HepG2 (cell line): Measurements from ENCODE around the gene NFIC. TPM values are rescaled to one million over a fixed set of nuclear protein-coding genes. Genes with fewer than 3 reads are reported as not detected.

Source experiments
- ATM ChIP-seq: fragments of 450-650 bp; IDR thresholded peaks from 2 replicates; pipeline ENCODE4 v1.7.1; 2017; ENCODE audit warnings: mild to moderate bottlenecking, borderline replicate concordance
- HDAC1 ChIP-seq: sonication (generic); formaldehyde crosslinking; IDR thresholded peaks from 2 replicates; pipeline ENCODE4 v1.5.1; 2020; ENCODE audit warnings: mild to moderate bottlenecking, missing genetic modification reagents
- HMGXB4 ChIP-seq, 2 experiments: sonication (generic) in 1 of 2; formaldehyde crosslinking in 1 of 2; IDR thresholded peaks; 2 replicates each; pipeline versions ENCODE4 v1.4.0 to v1.6.1; 2018 to 2020; ENCODE audit warnings: missing genetic modification reagents in 2 of 2, borderline replicate concordance in 1 of 2, low read depth in 1 of 2, mild to moderate bottlenecking in 1 of 2, missing biosample characterization in 1 of 2
- HOXA9 ChIP-seq: sonication (generic); formaldehyde crosslinking; IDR thresholded peaks from 2 replicates; pipeline ENCODE4 v1.8.1; 2022; ENCODE audit warnings: missing genetic modification reagents, mild to moderate bottlenecking, moderate library complexity, borderline replicate concordance
- KDM2A ChIP-seq: sonication (generic); formaldehyde crosslinking; IDR thresholded peaks from 2 replicates; pipeline ENCODE4 v1.4.0; 2020; ENCODE audit warnings: low read depth, missing genetic modification reagents, borderline replicate concordance
- MAZ ChIP-seq, 2 experiments: sonication (generic) in 1 of 2; formaldehyde crosslinking in 1 of 2; IDR thresholded peaks; 2 replicates each; pipeline versions ENCODE4 v1.5.0 to v1.6.1; 2012 to 2020; ENCODE audit warnings: low read depth in 2 of 2, mild to moderate bottlenecking in 2 of 2, borderline replicate concordance in 1 of 2, improper control_type of control experiment in 1 of 2, low read length in 1 of 2, missing genetic modification reagents in 1 of 2, moderate library complexity in 1 of 2
- MXD3 ChIP-seq: IDR thresholded peaks from 2 replicates; pipeline ENCODE4 v1.6.1; 2016; ENCODE audit warnings: mild to moderate bottlenecking, missing biosample characterization, missing genetic modification reagents
- NONO ChIP-seq, 2 experiments: fragments of 450-650 bp in 1 of 2; sonication (generic) in 1 of 2; formaldehyde crosslinking in 1 of 2; IDR thresholded peaks in 1 of 2; conservative IDR thresholded peaks in 1 of 2; 2 replicates each; pipeline versions ENCODE4 v1.6.1 to v1.8.0; 2017 to 2022; ENCODE audit warnings: mild to moderate bottlenecking in 1 of 2, missing genetic modification reagents in 1 of 2, moderate library complexity in 1 of 2
- RBM39 ChIP-seq: fragments of 200-400 bp; formaldehyde crosslinking; IDR thresholded peaks from one replicate; pipeline ENCODE4 v1.6.1; 2018; ENCODE audit warnings: antibody characterized with exemption, mild to moderate bottlenecking, low read depth, low read length; ENCODE audit not compliant: poor library complexity, severe bottlenecking
- RFX3 ChIP-seq: IDR thresholded peaks from 2 replicates; pipeline ENCODE4 v1.6.1; 2016; ENCODE audit warnings: missing biosample characterization, missing genetic modification reagents
- ZBTB2 ChIP-seq: sonication (generic); formaldehyde crosslinking; IDR thresholded peaks from 2 replicates; pipeline ENCODE4 v1.8.0; 2022; ENCODE audit warnings: low read depth, missing genetic modification reagents
- ZBTB7B ChIP-seq: sonication (generic); formaldehyde crosslinking; IDR thresholded peaks from 2 replicates; pipeline ENCODE4 v1.4.0; 2020; ENCODE audit warnings: missing genetic modification reagents
- ZHX2 ChIP-seq, 2 experiments: sonication (generic) in 1 of 2; formaldehyde crosslinking in 1 of 2; IDR thresholded peaks; 2 replicates each; pipeline versions ENCODE4 v1.6.1 to v1.9.0; 2014 to 2022; ENCODE audit warnings: antibody characterized with exemption in 1 of 2, borderline replicate concordance in 1 of 2, inconsistent platforms in 1 of 2, low read depth in 1 of 2, missing genetic modification reagents in 1 of 2
- ZNF737 ChIP-seq: sonication (generic); formaldehyde crosslinking; IDR thresholded peaks from 2 replicates; pipeline ENCODE4 v1.5.0; 2020; ENCODE audit warnings: missing genetic modification reagents, mild to moderate bottlenecking, borderline replicate concordance
- ZNF777 ChIP-seq: sonication (generic); formaldehyde crosslinking; IDR thresholded peaks from 2 replicates; pipeline ENCODE4 v1.4.0; 2020; ENCODE audit warnings: missing genetic modification reagents
- polyA plus RNA-seq, 8 experiments: library from polyadenylated mRNA; depleted of rRNA in 3 of 8; stranded (reverse) in 7 of 8; unstranded in 1 of 8; fragments of >200 nt; fragmentation: Illumina TruSeq in 4 of 8; extraction: Trizol in 4 of 8; gene quantifications; 2 replicates each; pipeline versions ENCODE4 v1.2.1 to v1.2.3, GENCODE V29; 2011 to 2016; ENCODE audit warnings: low read depth in 4 of 8, missing spikeins in 1 of 8, mixed read lengths in 1 of 8; ENCODE audit not compliant: insufficient read depth in 1 of 8
- total RNA-seq, 5 experiments: library from RNA; depleted of rRNA; stranded (reverse); fragments of >200 nt; fragmentation: Illumina TruSeq; extraction: Trizol; gene quantifications; 2 replicates each; pipeline ENCODE4 v1.2.3, GENCODE V29; 2016; ENCODE audit warnings: low read depth in 1 of 5

NFIC gene
- total and polyA plus RNA-seq, 2 of the 13 experiments (the other 11 are each of a cell fraction or from before 2014, with no cell fraction given), result 1.3 to 2.5 TPM

- TF ChIP-seq KDM2A, result 0 out of 2 replicates have a peak, but pooled peaks have one; percentile 16
- TF ChIP-seq ZHX2 (IDR thresholded peaks at IDR 0.05; ENCODE audit: low read depth), result no peak
- no peak for TF ChIP-seq ZHX2 (CRISPR knock-in tag; IDR thresholded peaks at IDR 0.05; ENCODE audit: borderline replicate concordance)
- peak; percentile 51; the same call in 1 of the 2 replicates for TF ChIP-seq ZBTB7B
- TF ChIP-seq RBM39, result peak; percentile 31
- TF ChIP-seq ZNF737 (CRISPR knock-in tag), result no peak
- no peak for TF ChIP-seq NONO (IDR thresholded peaks at IDR 0.05)
- TF ChIP-seq NONO (CRISPR knock-in tag; conservative IDR thresholded peaks at IDR 0.05), result 0 out of 2 replicates have a peak, but pooled peaks have one; percentile 16
- TF ChIP-seq ATM, result no peak
- TF ChIP-seq MAZ (IDR thresholded peaks at IDR 0.05; ENCODE audit: borderline replicate concordance, low read depth, low read length), result no peak
- peak; percentile 11; the same call in 1 of the 2 replicates for TF ChIP-seq MAZ (CRISPR knock-in tag; IDR thresholded peaks at IDR 0.05; ENCODE audit: low read depth)
- 0 out of 4 replicates have a peak, but pooled peaks of 1 of the 2 experiments have one; percentile 16 for TF ChIP-seq HMGXB4 (CRISPR knock-in tag; IDR thresholded peaks at IDR 0.05; ENCODE audit: borderline replicate concordance in 1 of 2, low read depth in 1 of 2)
- TF ChIP-seq ZNF777 (CRISPR knock-in tag), result peak; percentile 58; the same call in 1 of the 2 replicates
- peak; percentile 55; the same call in 1 of the 2 replicates for TF ChIP-seq HDAC1 (CRISPR knock-in tag)
- TF ChIP-seq ZBTB2 (CRISPR knock-in tag), result 0 out of 2 replicates have a peak, but pooled peaks have one; percentile 21
- no peak for TF ChIP-seq RFX3
- 0 out of 2 replicates have a peak, but pooled peaks have one; percentile 16 for TF ChIP-seq HOXA9 (CRISPR knock-in tag)
- TF ChIP-seq MXD3 (CRISPR knock-in tag), result 0 out of 2 replicates have a peak, but pooled peaks have one; percentile 46
Measured at GRCh38 chr19:3358689-3359014, 7.7 kb upstream of the NFIC start (continued).
